DMS153 treated with DMSO at 0.1 percent for 48 hours (cell line): ENCODE measurements around the gene TANGO6.
"Not testable (repeated sequence)": the region's sequence is repeated elsewhere in the genome, so short reads cannot be mapped to it uniquely, and the experiment has no call there.

Source experiments
- DNase-seq: peaks from one replicate; lab custom pipeline; 2025; ENCODE audit not compliant: unreplicated experiment; lab: John Stamatoyannopoulos, UW

Gene TANGO6

GRCh38 chr16:68843482-68844210 lies at the start of gene TANGO6:
TSS of gene TANGO6 (plus strand) at chr16:68843531. CDS start at chr16:68843618, 87 bp downstream.
- DNase-seq, result peak; percentile 52

- peak; percentile 41 for DNase-seq
Observed at GRCh38 chr16:68798398-68798797, 44.9 kb upstream of the TANGO6 start.

- DNase-seq, result peak; percentile 66
Observed at GRCh38 chr16:68800257-68800875, 43.0 kb upstream of the TANGO6 start.

GRCh38 chr16:68802190-68802589 lies 41.1 kb upstream of the TANGO6 start:
- DNase-seq, result no peak

GRCh38 chr16:68806422-68806821 lies 36.9 kb upstream of the TANGO6 start:
- no peak for DNase-seq

GRCh38 chr16:68806981-68807380 lies 36.4 kb upstream of the TANGO6 start:
- no peak for DNase-seq

GRCh38 chr16:68814516-68814915 lies 28.8 kb upstream of the TANGO6 start:
- DNase-seq, result no peak

GRCh38 chr16:68823401-68824135 lies 19.8 kb upstream of the TANGO6 start:
- DNase-seq, result no peak

GRCh38 chr16:68825427-68825826 lies 17.9 kb upstream of the TANGO6 start:
- DNase-seq, result no peak

- no peak for DNase-seq
Observed at GRCh38 chr16:68826652-68827051, 16.7 kb upstream of the TANGO6 start.

GRCh38 chr16:68833251-68833650 lies 10.1 kb upstream of the TANGO6 start:
- DNase-seq, result no peak

- no peak for DNase-seq
Observed at GRCh38 chr16:68834550-68834949, 8.8 kb upstream of the TANGO6 start.

GRCh38 chr16:68835970-68836369 lies 7.4 kb upstream of the TANGO6 start:
- DNase-seq, result no peak

GRCh38 chr16:68839831-68840230 lies 3.5 kb upstream of the TANGO6 start:
- no peak for DNase-seq

- not testable (repeated sequence) for DNase-seq
Observed at GRCh38 chr16:68842964-68843481, 308 bp upstream of the TANGO6 start.

GRCh38 chr16:68844211-68844564 lies 857 bp downstream of the TANGO6 start:
- DNase-seq, result no peak

GRCh38 chr16:68848786-68849185 lies 5.5 kb downstream of the TANGO6 start:
- no peak for DNase-seq

- no peak for DNase-seq
Observed at GRCh38 chr16:68850481-68850880, 7.2 kb downstream of the TANGO6 start.

- DNase-seq, result no peak
Observed at GRCh38 chr16:68851601-68852000, 8.3 kb downstream of the TANGO6 start.

- DNase-seq, result no peak
Observed at GRCh38 chr16:68857479-68857878, 14.1 kb downstream of the TANGO6 start.

GRCh38 chr16:68859828-68860227 lies 16.5 kb downstream of the TANGO6 start:
- DNase-seq, result no peak
